Retinal pigment epithelial cell (primary cell): ENCODE measurements around the gene KRTAP3-2.

Source experiments
- DNase-seq: peaks from one replicate; pipeline ENCODE4 v3.0.0-alpha.2; 2010; ENCODE audit warnings: low read depth
- H3K4me3 ChIP-seq: 2 replicates; pipeline ENCODE4 v1.5.1; 2011; ENCODE audit warnings: mild to moderate bottlenecking, low read length, control low read depth, moderate library complexity
- CTCF ChIP-seq: conservative IDR thresholded peaks from 2 replicates; pipeline ENCODE4 v1.5.1; 2011; ENCODE audit warnings: low read depth, low read length, control low read depth, inconsistent platforms

The KRTAP3-2 gene

DNA sequence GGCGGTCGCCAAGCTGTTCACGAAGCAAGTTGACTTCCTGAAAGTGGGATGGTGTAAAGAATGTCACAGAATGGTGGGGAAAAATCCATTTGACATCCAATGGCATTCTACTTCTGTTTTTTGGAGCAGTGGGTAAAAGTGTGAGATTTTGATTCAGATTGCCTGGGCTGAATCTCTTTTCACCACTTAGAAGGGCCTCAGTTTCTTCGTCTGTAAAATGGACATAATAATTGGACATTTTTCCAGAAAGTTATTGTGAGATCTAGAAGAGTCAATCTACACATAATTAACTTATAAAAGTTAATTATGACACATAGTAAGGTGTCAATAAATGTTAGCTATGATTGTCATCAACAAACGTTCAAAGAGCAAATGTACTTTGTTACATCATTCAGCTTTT lies 18.6 kb downstream of the KRTAP3-2 start:
- H3K4me3 ChIP-seq: no peak overlapping the region
- no peak for TF ChIP-seq CTCF
- DNase-seq: no peak

GRCh38 chr17:40980596-40980995 lies 19.1 kb downstream of the KRTAP3-2 start:
- no peak overlapping the region for H3K4me3 ChIP-seq
- no peak for DNase-seq
- no peak for TF ChIP-seq CTCF

DNA sequence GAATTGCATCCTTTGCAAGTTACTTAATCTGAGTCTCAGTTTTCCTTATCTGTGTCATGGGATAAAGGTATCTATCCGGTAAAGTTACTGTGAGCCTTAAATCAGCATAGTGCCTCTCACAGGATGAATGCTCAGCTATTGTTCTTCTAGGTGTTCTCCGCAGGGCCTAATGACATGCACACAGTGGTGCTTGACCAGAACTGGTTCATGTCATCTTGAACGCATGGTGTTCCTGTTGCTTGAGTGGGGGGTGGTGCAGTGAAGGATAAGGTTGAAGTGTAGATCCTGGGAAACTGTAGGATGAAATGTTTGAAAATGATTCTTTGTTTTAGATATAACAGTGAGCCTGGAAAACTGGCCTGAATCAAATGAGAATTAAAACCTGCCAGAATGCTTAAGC lies 19.6 kb downstream of the KRTAP3-2 start:
- H3K4me3 ChIP-seq: no peak overlapping the region
- no peak for DNase-seq
- no peak for TF ChIP-seq CTCF

DNA sequence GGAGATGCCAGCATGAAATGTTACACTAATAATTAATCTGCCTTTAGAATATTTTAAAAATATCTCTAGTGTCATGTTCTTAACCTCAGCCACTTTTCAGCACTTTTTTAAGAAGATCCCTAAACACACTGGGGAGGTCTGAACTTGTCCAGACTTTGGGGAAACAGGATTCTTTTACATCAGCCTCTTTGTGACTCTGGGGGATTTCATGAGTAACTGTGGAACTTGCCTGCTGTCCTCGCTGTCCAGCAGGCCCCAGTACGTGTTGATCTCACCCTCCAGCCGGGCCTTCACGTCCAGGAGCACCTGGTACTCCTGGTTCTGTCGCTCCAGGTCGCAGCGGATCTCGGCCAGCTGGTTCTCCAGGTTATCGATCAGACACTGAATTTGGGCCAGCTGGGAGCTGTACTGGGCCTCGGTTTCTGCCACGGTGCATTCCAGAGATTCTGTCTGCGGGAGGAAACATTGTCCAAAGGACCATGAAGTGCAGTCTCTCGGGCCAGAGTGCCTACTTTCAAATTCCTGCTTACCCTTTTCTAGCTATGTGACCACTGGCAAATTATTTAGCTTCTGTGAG lies 21.0 kb downstream of the KRTAP3-2 start:
- TF ChIP-seq CTCF: no peak
- H3K4me3 ChIP-seq: no peak overlapping the region
- no peak for DNase-seq

DNA sequence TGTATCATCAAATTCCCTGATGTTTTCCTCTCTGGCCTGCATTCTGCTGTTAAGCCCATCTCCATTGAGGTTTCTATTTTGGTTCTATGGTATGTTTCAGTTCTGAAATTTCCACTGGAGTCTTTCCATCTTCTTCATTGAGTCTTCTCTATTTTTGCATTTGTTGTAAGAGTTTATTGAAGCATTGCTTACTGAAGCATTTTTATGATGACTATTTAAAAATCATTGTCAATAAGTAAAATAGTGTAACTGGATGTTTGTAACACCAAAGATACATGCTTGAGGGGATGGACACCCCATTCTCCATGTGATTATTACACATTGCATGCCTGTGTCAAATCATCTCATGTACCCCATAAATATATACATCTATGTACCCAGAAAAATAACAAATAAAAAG lies 24.2 kb downstream of the KRTAP3-2 start:
- no peak for TF ChIP-seq CTCF
- H3K4me3 ChIP-seq: no peak overlapping the region

GRCh38 chr17:40974366-40974765 lies 25.3 kb downstream of the KRTAP3-2 start:
- no peak for DNase-seq
- H3K4me3 ChIP-seq: no peak overlapping the region
- TF ChIP-seq CTCF: no peak

More for the DNA sequence above, 24.2 kb downstream of the KRTAP3-2 start:
- DNase-seq: no peak

DNA sequence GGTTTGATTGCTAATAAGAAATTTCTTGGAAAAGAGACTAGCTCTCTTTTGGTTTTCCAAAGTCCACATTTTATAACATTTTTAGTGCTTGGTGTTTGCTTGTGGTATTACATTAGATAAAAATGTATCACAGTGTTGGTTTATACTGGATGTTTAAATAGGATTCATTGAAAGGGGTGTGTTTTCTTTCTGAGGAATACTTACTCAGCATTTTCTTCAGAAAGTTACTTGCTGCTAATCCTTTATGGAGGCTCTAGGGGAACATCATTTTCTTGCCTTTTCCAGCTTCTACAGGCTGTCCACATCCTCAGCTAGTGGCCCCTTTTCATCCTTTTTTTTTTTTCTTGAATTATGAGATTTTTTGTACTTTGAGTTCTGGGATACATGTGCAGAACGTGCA lies 32.1 kb downstream of the KRTAP3-2 start:
- H3K4me3 ChIP-seq: no peak overlapping the region
- TF ChIP-seq CTCF: no peak
- DNase-seq: no peak
